ENCODE data around the gene CDH9.

DNA sequence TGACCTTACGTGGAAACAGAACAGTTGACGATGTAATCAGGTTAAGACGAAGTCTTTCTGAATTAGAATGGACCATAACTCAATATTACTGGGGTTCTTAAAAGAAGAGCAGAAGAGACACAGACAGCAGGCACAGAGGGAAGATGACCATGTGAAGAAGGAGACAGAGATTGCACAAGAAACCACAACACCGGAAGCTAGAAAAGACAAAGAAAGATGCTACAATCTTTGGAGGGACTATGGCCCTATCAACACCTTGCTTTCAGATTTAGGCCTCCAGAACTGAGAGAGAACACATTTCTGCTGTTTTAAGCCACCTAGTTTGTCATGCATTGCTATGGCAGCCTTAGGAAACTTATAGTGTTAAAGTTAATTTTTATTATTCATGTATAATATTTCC lies 27.1 kb downstream of the CDH9 start:
- TF ChIP-seq, protein P1, sequence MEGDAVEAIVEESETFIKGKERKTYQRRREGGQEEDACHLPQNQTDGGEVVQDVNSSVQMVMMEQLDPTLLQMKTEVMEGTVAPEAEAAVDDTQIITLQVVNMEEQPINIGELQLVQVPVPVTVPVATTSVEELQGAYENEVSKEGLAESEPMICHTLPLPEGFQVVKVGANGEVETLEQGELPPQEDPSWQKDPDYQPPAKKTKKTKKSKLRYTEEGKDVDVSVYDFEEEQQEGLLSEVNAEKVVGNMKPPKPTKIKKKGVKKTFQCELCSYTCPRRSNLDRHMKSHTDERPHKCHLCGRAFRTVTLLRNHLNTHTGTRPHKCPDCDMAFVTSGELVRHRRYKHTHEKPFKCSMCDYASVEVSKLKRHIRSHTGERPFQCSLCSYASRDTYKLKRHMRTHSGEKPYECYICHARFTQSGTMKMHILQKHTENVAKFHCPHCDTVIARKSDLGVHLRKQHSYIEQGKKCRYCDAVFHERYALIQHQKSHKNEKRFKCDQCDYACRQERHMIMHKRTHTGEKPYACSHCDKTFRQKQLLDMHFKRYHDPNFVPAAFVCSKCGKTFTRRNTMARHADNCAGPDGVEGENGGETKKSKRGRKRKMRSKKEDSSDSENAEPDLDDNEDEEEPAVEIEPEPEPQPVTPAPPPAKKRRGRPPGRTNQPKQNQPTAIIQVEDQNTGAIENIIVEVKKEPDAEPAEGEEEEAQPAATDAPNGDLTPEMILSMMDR (IDR thresholded peaks at IDR 0.05) = no peak
- no peak for TF ChIP-seq POLR2A (IDR thresholded peaks at IDR 0.05)
